HG03342 (cell line): ENCODE results near the gene SRMS.

ENCODE experiments used
- ATAC-seq: cut with Tn5 transposase; IDR thresholded peaks from one replicate; pipeline ENCODE4 v1.9.1; 2021; ENCODE audit warnings: mild to moderate bottlenecking, moderate library complexity; ENCODE audit not compliant: unreplicated experiment

Gene SRMS

GRCh38 chr20:63503524-63503923 lies 44.0 kb downstream of the SRMS start:
- no peak for ATAC-seq

DNA sequence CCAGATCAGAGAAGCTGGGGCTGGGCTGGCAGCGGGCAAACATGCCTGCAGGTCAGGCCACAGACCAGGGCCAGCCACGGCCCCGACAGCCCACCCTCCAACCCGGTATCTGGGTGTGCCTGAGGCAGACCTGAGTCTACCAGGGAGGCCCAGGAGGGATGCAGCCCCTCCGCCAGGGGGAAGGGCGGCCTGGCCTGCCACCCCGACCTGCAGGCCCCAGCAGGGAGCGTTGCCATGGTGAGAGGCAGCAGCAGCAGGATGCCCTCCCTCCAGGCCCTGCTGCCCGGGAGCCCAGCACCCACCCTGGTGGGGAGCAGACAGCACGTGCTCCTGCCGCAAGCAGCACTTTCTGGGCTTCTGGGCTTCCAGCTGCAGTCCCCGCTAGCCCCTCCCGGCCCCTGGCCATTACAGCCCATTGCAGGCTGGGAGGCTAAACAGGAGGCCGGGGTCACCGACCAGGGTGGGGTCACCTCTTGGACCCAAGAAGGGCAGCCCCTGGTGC lies 44.8 kb downstream of the SRMS start:
- ATAC-seq = no peak

DNA sequence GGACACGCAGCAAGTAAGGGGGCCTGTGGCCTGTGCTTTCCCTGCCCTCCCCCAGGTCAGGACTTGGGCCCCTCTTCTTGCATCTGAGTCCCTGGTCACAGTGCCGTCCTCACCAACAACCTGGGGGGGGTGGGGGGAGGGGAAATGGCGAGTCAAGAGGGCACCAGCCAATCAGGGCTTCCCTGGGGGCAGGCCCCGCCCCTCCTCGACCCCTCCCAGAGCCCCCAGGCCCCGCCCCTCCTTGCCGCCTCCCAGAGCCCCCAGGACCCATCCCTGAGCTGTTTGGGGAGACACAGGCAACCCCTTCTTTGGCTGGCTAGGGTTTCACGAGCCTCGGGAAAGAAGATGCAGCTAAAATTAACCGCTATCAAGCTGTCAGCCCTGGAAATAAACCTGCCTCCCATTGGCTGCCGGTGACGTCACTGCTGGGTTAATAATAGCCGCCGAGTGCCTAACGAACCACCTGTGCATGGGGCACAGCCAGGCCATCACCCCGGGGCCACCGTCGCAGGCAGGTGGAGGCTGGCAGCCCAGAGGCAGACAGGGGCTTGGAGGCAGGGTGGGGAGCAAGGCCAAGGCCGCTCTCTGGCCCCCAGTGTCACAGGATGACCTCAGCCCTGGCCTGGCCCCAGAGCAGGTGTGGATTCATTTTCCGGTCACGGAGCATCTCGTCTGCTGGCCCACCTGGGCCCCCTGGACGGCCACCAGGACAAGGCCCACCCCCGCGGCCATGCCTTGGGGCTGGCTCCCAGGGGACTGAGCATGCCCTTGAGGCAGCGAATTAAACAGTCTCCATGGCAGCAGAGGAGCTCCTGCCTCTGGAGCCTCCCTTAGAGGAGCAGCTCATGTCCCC lies 45.5 kb downstream of the SRMS start:
- ATAC-seq = no peak

GRCh38 chr20:63500902-63501817 lies 46.4 kb downstream of the SRMS start:
- no peak for ATAC-seq

DNA sequence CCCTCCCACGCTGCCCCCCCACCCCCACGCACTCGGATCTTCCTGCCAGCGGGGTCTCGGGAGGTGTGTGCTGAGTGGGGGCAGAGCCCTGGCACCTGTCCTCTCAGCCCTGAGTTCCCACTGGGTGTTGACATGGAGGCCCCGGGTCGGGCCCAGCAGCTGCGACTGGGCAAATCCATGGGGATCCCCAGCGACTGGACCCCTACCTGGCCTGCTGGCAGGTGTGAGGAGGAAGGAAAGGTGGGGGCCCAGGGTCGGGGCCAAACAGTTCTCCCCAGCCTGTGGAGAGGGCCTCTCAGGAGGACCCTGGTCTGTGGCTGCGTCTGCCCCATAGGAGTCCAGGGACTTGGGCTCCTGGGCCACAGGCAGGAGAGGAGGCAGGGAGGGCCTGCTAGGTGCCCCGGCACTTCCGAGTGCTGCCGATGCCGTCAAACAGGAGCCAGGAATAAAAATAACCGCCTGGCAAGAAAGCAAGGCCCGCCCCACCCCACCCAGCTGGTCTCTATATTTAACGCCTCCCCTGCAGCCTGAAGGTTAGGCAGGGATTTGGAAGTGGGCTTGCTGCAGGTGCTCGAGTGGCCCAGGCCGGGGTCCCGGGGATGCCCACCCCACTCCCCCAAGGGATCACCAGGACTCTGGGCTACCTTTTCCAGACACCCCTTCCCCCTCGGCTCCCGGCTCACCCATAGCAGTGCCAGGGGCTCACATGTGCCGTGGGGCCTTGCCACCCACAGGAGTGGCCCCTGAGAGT lies 47.2 kb downstream of the SRMS start:
- no peak for ATAC-seq

- no peak for ATAC-seq
Measured at GRCh38 chr20:63499338-63499969, 48.1 kb downstream of the SRMS start.

GRCh38 chr20:63498960-63499337 lies 48.6 kb downstream of the SRMS start, which contains the start of gene EEF1A2:
TSS of gene EEF1A2 (minus strand) at chr20:63499083. CDS start at chr20:63497763, 1,320 bp downstream.
- no peak for ATAC-seq

DNA sequence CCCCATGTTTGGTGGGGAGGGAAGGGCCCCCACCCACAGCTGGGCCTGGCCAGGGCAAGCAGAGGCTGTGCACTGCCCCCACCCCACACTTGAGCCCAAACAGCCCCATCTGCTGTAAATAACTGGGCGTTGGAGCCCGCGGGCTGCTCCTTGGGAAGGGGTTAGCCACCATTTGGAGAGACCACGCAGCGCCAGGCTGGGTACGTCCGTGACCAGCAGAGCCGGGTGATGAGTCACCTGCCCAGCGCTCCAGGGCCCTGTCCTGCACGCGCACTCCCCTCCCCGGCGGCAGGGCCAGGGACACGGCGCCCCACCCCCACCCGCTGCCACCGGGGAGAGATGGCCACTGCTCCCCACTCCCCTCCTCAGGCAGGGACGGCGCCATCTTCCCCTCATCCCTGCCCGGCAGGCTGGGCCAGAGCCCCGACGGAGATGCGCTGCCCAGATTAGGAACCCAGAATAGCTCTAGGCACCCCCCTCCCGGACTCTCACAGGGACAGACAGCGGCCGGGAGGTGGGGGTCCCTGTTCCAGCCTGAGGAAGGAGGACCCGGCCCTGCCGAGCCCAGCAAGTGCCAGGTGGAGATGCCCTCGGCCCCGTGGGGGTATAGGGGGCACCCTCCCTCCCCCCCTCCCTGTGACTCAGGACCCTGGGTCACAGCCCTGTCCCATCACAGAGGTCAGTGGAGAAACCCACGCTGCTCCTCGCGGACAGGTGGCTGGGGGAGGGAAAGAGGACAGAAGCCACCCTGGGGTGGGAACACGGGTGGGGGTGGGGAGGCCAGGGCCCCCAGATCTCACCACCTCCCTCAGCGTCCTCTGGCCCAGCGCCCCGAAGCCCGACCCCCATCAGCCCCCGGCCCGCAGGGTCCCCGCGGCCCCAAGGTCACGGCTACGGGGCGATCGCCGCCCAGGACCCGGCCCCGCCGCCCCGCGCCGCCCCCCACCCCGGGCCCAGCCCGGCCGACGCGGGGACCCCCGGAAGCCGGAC lies 49.3 kb downstream of the SRMS start:
- ATAC-seq = no peak

GRCh38 chr20:63497138-63497945 lies 50.2 kb downstream of the SRMS start:
- no peak for ATAC-seq

- ATAC-seq = no peak
Measured at GRCh38 chr20:63496596-63497120, 50.9 kb downstream of the SRMS start.

GRCh38 chr20:63495741-63496595 lies 51.6 kb downstream of the SRMS start:
- ATAC-seq = no peak

GRCh38 chr20:63495167-63495720 lies 52.3 kb downstream of the SRMS start:
- ATAC-seq = no peak

DNA sequence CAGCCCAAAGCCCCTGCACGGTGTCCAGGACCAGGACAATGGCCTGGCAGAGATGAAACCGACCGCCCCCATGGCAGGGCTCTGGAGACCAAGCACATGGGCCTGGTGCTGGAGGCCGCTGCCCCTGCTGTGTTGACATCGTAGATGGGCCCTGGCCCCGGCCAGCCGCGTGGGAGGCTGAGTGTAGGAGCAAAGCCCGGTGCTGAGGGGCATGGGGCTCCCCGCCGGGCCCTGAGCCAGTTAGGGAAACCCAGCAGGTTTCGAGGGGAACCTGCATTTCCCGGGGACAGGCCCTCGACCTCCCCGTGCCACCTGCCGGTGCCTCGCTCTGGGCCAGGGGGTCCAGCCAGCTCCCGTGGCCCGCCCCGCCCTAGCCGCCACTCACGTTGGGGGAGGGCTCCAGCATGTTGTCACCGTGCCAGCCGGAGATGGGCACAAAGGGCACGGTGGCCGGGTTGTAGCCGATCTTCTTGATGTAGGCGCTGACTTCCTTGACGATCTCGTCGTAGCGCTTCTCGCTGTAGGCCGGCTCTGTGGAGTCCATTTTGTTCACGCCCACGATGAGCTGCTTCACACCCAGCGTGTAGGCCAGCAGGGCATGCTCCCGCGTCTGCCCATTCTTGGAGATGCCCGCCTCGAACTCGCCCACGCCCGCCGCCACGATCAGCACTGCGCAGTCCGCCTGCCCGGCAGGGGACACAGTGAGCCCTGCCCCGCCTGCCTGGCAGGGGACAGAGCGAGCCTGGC lies 53.0 kb downstream of the SRMS start:
- ATAC-seq = no peak

DNA sequence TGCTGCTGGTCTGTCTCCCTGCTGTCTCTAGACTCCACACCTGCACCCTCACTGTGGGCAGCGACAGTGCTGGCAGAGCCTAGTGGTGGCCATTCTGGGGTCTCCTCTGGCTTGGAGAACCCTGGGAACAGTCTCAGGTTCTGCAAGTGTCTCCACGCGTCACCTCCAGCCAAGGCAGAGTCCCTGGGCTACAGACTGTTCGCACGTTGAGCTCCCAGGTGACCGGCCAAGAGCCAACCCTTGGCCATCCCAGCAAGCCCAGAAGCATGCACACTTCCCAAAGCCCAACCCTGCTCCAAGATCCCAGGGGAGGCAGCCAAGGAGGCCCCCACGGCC lies 53.5 kb downstream of the SRMS start:
- ATAC-seq = no peak

- no peak for ATAC-seq
Measured at GRCh38 chr20:63493563-63494020, 54.0 kb downstream of the SRMS start.

GRCh38 chr20:63492982-63493381 lies 54.6 kb downstream of the SRMS start:
- ATAC-seq = no peak
